Smooth muscle cell (in vitro differentiated cells): ENCODE results near the gene PNPLA5. TPM values are rescaled to one million over a fixed set of nuclear protein-coding genes. Genes with fewer than 3 reads are reported as not detected.
"Not testable (repeated sequence)": the region's sequence is repeated elsewhere in the genome, so short reads cannot be mapped to it uniquely, and the experiment has no call there.

Source experiments
- DNase-seq: peaks from one replicate; lab custom pipeline; 2025; ENCODE audit not compliant: unreplicated experiment; lab: John Stamatoyannopoulos, UW
- H2AFZ ChIP-seq: fragments of 200-600 bp; sonication (generic); 2 replicates; pipeline ENCODE4 v1.6.0; 2016; ENCODE audit warnings: antibody characterized with exemption, low read depth, mild to moderate bottlenecking
- H3F3A ChIP-seq: fragments of 200-600 bp; sonication (generic); 2 replicates; pipeline ENCODE4 v1.6.0; 2017; ENCODE audit warnings: antibody characterized with exemption, low read depth
- H3K27ac ChIP-seq: fragments of 200-600 bp; sonication (generic); 2 replicates; pipeline ENCODE4 v1.5.1; 2016; ENCODE audit warnings: low read depth, mild to moderate bottlenecking
- H3K27me3 ChIP-seq: fragments of 200-600 bp; sonication (generic); 2 replicates; pipeline ENCODE4 v1.6.1; 2016; ENCODE audit warnings: low read depth, mild to moderate bottlenecking
- H3K36me3 ChIP-seq: fragments of 200-600 bp; sonication (generic); 2 replicates; pipeline ENCODE4 v1.5.1; 2016; ENCODE audit warnings: low read depth
- H3K4me1 ChIP-seq: fragments of 200-600 bp; sonication (generic); 2 replicates; pipeline ENCODE4 v1.5.1; 2016; ENCODE audit warnings: low read depth
- H3K4me2 ChIP-seq: fragments of 200-600 bp; sonication (generic); 2 replicates; pipeline ENCODE4 v1.6.0; 2016; ENCODE audit warnings: mild to moderate bottlenecking
- H3K4me3 ChIP-seq: fragments of 200-600 bp; sonication (generic); 2 replicates; pipeline ENCODE4 v1.5.1; 2016; ENCODE audit warnings: mild to moderate bottlenecking
- H3K79me2 ChIP-seq: fragments of 200-600 bp; sonication (generic); 2 replicates; pipeline ENCODE4 v1.6.0; 2016; ENCODE audit warnings: low read depth, mild to moderate bottlenecking
- H3K9ac ChIP-seq: fragments of 200-600 bp; sonication (generic); 2 replicates; pipeline ENCODE4 v1.6.0; 2016; ENCODE audit warnings: low read depth
- H3K9me3 ChIP-seq: fragments of 200-600 bp; sonication (generic); replicated peaks from 2 replicates; pipeline ENCODE4 v1.5.1; 2016; ENCODE audit warnings: low read depth
- H4K20me1 ChIP-seq: fragments of 200-600 bp; sonication (generic); 2 replicates; pipeline ENCODE4 v1.6.0; 2016; ENCODE audit warnings: low read depth
- CTCF ChIP-seq: fragments of 200-600 bp; sonication (generic); IDR thresholded peaks from 2 replicates; pipeline ENCODE4 v1.5.1; 2017; ENCODE audit warnings: borderline replicate concordance, mild to moderate bottlenecking, antibody characterized with exemption; ENCODE audit not compliant: insufficient read depth, poor library complexity, severe bottlenecking
- WGBS: methylation state at CpG from one replicate; pipeline ENCODE4 v1.1.7; 2016; ENCODE audit warnings: low lambda C conversion rate; 5-methylcytosine and 5-hydroxymethylcytosine counted together
- polyA plus RNA-seq: library from polyadenylated mRNA; unstranded; fragments of >200 nt; fragmentation: Nextera tagmentation; extraction: Ambion mirVana; gene quantifications from 2 replicates; pipeline ENCODE4 v1.2.1, GENCODE V29; 2016
- total RNA-seq: library from RNA; depleted of rRNA; stranded (reverse); fragments of >200 nt; gene quantifications from 2 replicates; pipeline ENCODE4 v1.2.3, GENCODE V29; 2014

PNPLA5 gene
- total and polyA plus RNA-seq, 2 experiments from 2014 or later: not detected

GRCh38 chr22:43869799-43870198, 22.0 kb downstream of the PNPLA5 start:
- WGBS: 87% methylated on average over 5 of the region's 5 CpGs
- Histone ChIP-seq H2AFZ (no peak overlapping the region), H3K4me2 (no peak overlapping the region), H3K9ac (no peak overlapping the region), H3K27ac (no peak overlapping the region), H3F3A (no peaks in the 10 kb centered on the region), H3K27me3 (no peaks in the 10 kb centered on the region), H3K4me3 (no peak overlapping the region), H3K36me3 (no peaks in the 10 kb centered on the region), H3K9me3 (no peaks in the 10 kb centered on the region), H4K20me1 (no peaks in the 10 kb centered on the region), H3K4me1 (no peaks in the 10 kb centered on the region), H3K79me2 (no peaks in the 10 kb centered on the region)
- TF ChIP-seq CTCF: no peak
- DNase-seq: no peak

GRCh38 chr22:43869001-43869400, 22.8 kb downstream of the PNPLA5 start:
- not testable (repeated sequence) for H3K27ac ChIP-seq, H3K4me1 ChIP-seq, H3K4me3 ChIP-seq, H3K36me3 ChIP-seq, H3K79me2 ChIP-seq, DNase-seq, H3F3A ChIP-seq, H3K9me3 ChIP-seq, H3K4me2 ChIP-seq, H2AFZ ChIP-seq, H4K20me1 ChIP-seq, H3K9ac ChIP-seq, H3K27me3 ChIP-seq
- 43% methylated on average over 4 of the region's 4 CpGs for WGBS

GRCh38 chr22:43867839-43868635, 23.8 kb downstream of the PNPLA5 start:
- WGBS: 9% methylated on average over 11 of the region's 11 CpGs
- Histone ChIP-seq H3K27me3 (no peaks in the 10 kb centered on the region), H3K27ac (no peak overlapping the region), H3K4me2 (no peak overlapping the region), H2AFZ (no peak overlapping the region), H3F3A (no peaks in the 10 kb centered on the region), H3K4me1 (no peaks in the 10 kb centered on the region), H4K20me1 (no peaks in the 10 kb centered on the region), H3K9me3 (no peaks in the 10 kb centered on the region), H3K79me2 (no peaks in the 10 kb centered on the region), H3K9ac (no peak overlapping the region), H3K4me3 (no peak overlapping the region), H3K36me3 (no peaks in the 10 kb centered on the region)
- TF ChIP-seq CTCF: no peak
- DNase-seq: peak; percentile 32

GRCh38 chr22:43862882-43863202, 29.0 kb downstream of the PNPLA5 start:
- peak overlapping the region; percentile 40 for H3K4me3 ChIP-seq
- no peaks in the 10 kb centered on the region for H3K4me1 ChIP-seq
- no peaks in the 10 kb centered on the region for H3K27me3 ChIP-seq
- no peak overlapping the region for H3K9ac ChIP-seq
- TF ChIP-seq CTCF: no peak
- peak overlapping the region; percentile 79 for H2AFZ ChIP-seq
- no peaks in the 10 kb centered on the region for H3K36me3 ChIP-seq
- 96% methylated on average over 11 of the region's 11 CpGs for WGBS
- H3K4me2 ChIP-seq: peak overlapping the region; percentile 80
- DNase-seq: no peak
- no peak overlapping the region for H3K27ac ChIP-seq
- H3K9me3 ChIP-seq: no peaks in the 10 kb centered on the region
- peaks cover 8% of the 10 kb centered on the region for H4K20me1 ChIP-seq
- no peaks in the 10 kb centered on the region for H3F3A ChIP-seq
- no peaks in the 10 kb centered on the region for H3K79me2 ChIP-seq
